WTC11 (cell line): Measurements from ENCODE around the gene TRAF2. TPM values are rescaled to one million over a fixed set of nuclear protein-coding genes. Genes with fewer than 3 reads are reported as not detected.
A peak's percentile ranks its signal among the peaks of the same experiment; 100 is the strongest.

ENCODE experiments used
- ATAC-seq: fragments of 200-7000 bp; cut with Tn5 transposase; 2 replicates; pipeline ENCODE4 v1.10.0; 2021; ENCODE audit warnings: mild to moderate bottlenecking, moderate library complexity
- CTCF ChIA-PET: fragments of 300-600 bp; sonication (Branson Sonifier 250); formaldehyde crosslinking; loops from one replicate; lab custom pipeline; 2021; ENCODE audit warnings: antibody characterized with exemption; lab: Charles Lee
- POLR2A ChIA-PET: fragments of 350-600 bp; sonication (Branson Sonifier 250); formaldehyde crosslinking; loops from one replicate; lab custom pipeline; 2021; ENCODE audit warnings: antibody characterized with exemption; lab: Charles Lee
- DNase-seq: peaks from one replicate; pipeline ENCODE4 v3.0.0; 2021; ENCODE audit warnings: low spot score
- H3K27ac Mint-ChIP-seq: 2 replicates; pipeline ENCODE4 v1.8.0; 2021; ENCODE audit warnings: mixed read lengths
- H3K27me3 Mint-ChIP-seq: 2 replicates; pipeline ENCODE4 v1.8.0; 2021; ENCODE audit warnings: low read depth, mild to moderate bottlenecking, moderate library complexity, mixed read lengths
- H3K36me3 Mint-ChIP-seq: 2 replicates; pipeline ENCODE4 v1.8.0; 2021; ENCODE audit warnings: mixed read lengths
- H3K4me1 Mint-ChIP-seq: 2 replicates; pipeline ENCODE4 v1.8.0; 2022; ENCODE audit warnings: mixed read lengths
- H3K4me3 Mint-ChIP-seq: 2 replicates; pipeline ENCODE4 v1.8.0; 2021; ENCODE audit warnings: mild to moderate bottlenecking, moderate library complexity, mixed read lengths
- H3K9me3 Mint-ChIP-seq: 2 replicates; pipeline ENCODE4 v1.8.0; 2021; ENCODE audit warnings: mixed read lengths
- CBFB ChIP-seq: sonication (generic); formaldehyde crosslinking; IDR thresholded peaks from 2 replicates; pipeline ENCODE4 v1.8.1; 2022; ENCODE audit warnings: mild to moderate bottlenecking, low read depth, missing genetic modification reagents
- FOXK1 ChIP-seq: sonication (generic); formaldehyde crosslinking; IDR thresholded peaks from 2 replicates; pipeline ENCODE4 v1.8.0; 2022; ENCODE audit warnings: mild to moderate bottlenecking, moderate library complexity, missing genetic modification reagents
- FOXP1 ChIP-seq: sonication (generic); formaldehyde crosslinking; IDR thresholded peaks from 2 replicates; pipeline ENCODE4 v1.8.0; 2022; ENCODE audit warnings: missing genetic modification reagents, mild to moderate bottlenecking, moderate library complexity, borderline replicate concordance
- GABPB1 ChIP-seq: sonication (generic); formaldehyde crosslinking; IDR thresholded peaks from 2 replicates; pipeline ENCODE4 v1.8.1; 2023; ENCODE audit warnings: mild to moderate bottlenecking, missing genetic modification reagents
- HMGA2 ChIP-seq: fragments of 250-450 bp; sonication (Bioruptor Pico); IDR thresholded peaks from 2 replicates; pipeline ENCODE4 v1.4.0; 2021; ENCODE audit warnings: mild to moderate bottlenecking, moderate library complexity
- NFATC4 ChIP-seq: fragments of 250-450 bp; sonication (Bioruptor Pico); IDR thresholded peaks from 2 replicates; pipeline ENCODE4 v1.9.0; 2021; ENCODE audit warnings: mild to moderate bottlenecking
- RELA ChIP-seq: sonication (generic); formaldehyde crosslinking; IDR thresholded peaks from 2 replicates; pipeline ENCODE4 v1.8.1; 2022; ENCODE audit warnings: missing genetic modification reagents, mild to moderate bottlenecking, borderline replicate concordance
- RORB ChIP-seq: fragments of 250-450 bp; sonication (Bioruptor Pico); IDR thresholded peaks from 2 replicates; pipeline ENCODE4 v1.9.0; 2021; ENCODE audit warnings: mild to moderate bottlenecking
- ZNF232 ChIP-seq: sonication (generic); formaldehyde crosslinking; IDR thresholded peaks from 2 replicates; pipeline ENCODE4 v1.8.0; 2022; ENCODE audit warnings: mild to moderate bottlenecking, missing genetic modification reagents
- total RNA-seq: library from RNA; stranded (reverse); gene quantifications from 3 replicates; pipeline ENCODE4 v1.2.3, GENCODE V29; 2021
- TF ChIP-seq, protein P1 (sequence below): fragments of 250-450 bp; sonication (Bioruptor Pico); IDR thresholded peaks from 2 replicates; pipeline ENCODE4 v1.9.0; 2021; ENCODE audit warnings: mild to moderate bottlenecking
- TF ChIP-seq, protein P2 (sequence below): sonication (generic); formaldehyde crosslinking; IDR thresholded peaks from 2 replicates; pipeline ENCODE4 v1.8.1; 2022; ENCODE audit warnings: low read depth, mild to moderate bottlenecking, moderate library complexity, missing genetic modification reagents, borderline replicate concordance
- TF ChIP-seq, protein P3 (sequence below): sonication (generic); formaldehyde crosslinking; IDR thresholded peaks from 2 replicates; pipeline ENCODE4 v1.8.0; 2022; ENCODE audit warnings: mild to moderate bottlenecking, missing genetic modification reagents
- TF ChIP-seq, protein P4 (sequence below): sonication (generic); formaldehyde crosslinking; IDR thresholded peaks from 2 replicates; pipeline ENCODE4 v1.8.1; 2023; ENCODE audit warnings: mild to moderate bottlenecking, moderate library complexity, missing genetic modification reagents
- TF ChIP-seq, protein P5 (sequence below): sonication (generic); formaldehyde crosslinking; IDR thresholded peaks from 2 replicates; pipeline ENCODE4 v1.8.1; 2023; ENCODE audit warnings: mild to moderate bottlenecking, missing genetic modification reagents, moderate library complexity
- TF ChIP-seq, protein P6 (sequence below): sonication (generic); formaldehyde crosslinking; IDR thresholded peaks from 2 replicates; pipeline ENCODE4 v1.8.0; 2022; ENCODE audit warnings: mild to moderate bottlenecking, missing genetic modification reagents
- TF ChIP-seq, protein P7 (sequence below): sonication (generic); formaldehyde crosslinking; IDR thresholded peaks from 2 replicates; pipeline ENCODE4 v1.8.0; 2023; ENCODE audit warnings: missing genetic modification reagents, mild to moderate bottlenecking, borderline replicate concordance
- TF ChIP-seq, protein P8 (sequence below): sonication (generic); formaldehyde crosslinking; IDR thresholded peaks from 2 replicates; pipeline ENCODE4 v1.8.1; 2023; ENCODE audit warnings: mild to moderate bottlenecking, missing genetic modification reagents

The TRAF2 gene
- total RNA-seq, 1 experiment from 2014 or later, result 55.0 TPM

DNA sequence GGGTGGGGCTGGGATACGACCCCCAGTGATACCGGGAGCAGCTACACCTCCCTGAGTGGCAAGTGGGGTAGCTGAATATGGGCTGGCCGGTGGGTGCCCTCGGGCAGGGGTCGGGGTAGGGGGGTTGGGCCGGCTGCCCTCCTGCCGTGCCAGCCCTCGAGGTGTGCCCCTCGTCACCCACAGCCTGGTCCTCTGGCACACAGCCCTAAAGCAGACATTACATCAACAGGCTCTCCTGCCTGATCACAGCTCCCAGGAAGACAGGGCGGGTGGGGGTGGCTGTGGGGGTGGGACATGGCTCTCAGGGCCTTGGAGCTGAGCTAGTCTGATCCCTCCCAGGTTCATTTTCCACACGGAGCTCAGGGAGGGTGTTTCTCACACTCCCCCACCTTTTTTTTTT lies 35.0 kb downstream of the TRAF2 start (continued):
- TF ChIP-seq, protein P1, sequence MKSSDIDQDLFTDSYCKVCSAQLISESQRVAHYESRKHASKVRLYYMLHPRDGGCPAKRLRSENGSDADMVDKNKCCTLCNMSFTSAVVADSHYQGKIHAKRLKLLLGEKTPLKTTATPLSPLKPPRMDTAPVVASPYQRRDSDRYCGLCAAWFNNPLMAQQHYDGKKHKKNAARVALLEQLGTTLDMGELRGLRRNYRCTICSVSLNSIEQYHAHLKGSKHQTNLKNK (CRISPR knock-in tag), result no peak
- TF ChIP-seq, protein P2, sequence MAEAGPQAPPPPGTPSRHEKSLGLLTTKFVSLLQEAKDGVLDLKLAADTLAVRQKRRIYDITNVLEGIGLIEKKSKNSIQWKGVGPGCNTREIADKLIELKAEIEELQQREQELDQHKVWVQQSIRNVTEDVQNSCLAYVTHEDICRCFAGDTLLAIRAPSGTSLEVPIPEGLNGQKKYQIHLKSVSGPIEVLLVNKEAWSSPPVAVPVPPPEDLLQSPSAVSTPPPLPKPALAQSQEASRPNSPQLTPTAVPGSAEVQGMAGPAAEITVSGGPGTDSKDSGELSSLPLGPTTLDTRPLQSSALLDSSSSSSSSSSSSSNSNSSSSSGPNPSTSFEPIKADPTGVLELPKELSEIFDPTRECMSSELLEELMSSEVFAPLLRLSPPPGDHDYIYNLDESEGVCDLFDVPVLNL (CRISPR knock-in tag), result no peak
- TF ChIP-seq, protein P3, sequence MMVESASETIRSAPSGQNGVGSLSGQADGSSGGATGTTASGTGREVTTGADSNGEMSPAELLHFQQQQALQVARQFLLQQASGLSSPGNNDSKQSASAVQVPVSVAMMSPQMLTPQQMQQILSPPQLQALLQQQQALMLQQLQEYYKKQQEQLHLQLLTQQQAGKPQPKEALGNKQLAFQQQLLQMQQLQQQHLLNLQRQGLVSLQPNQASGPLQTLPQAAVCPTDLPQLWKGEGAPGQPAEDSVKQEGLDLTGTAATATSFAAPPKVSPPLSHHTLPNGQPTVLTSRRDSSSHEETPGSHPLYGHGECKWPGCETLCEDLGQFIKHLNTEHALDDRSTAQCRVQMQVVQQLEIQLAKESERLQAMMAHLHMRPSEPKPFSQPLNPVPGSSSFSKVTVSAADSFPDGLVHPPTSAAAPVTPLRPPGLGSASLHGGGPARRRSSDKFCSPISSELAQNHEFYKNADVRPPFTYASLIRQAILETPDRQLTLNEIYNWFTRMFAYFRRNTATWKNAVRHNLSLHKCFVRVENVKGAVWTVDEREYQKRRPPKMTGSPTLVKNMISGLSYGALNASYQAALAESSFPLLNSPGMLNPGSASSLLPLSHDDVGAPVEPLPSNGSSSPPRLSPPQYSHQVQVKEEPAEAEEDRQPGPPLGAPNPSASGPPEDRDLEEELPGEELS, result no peak

DNA sequence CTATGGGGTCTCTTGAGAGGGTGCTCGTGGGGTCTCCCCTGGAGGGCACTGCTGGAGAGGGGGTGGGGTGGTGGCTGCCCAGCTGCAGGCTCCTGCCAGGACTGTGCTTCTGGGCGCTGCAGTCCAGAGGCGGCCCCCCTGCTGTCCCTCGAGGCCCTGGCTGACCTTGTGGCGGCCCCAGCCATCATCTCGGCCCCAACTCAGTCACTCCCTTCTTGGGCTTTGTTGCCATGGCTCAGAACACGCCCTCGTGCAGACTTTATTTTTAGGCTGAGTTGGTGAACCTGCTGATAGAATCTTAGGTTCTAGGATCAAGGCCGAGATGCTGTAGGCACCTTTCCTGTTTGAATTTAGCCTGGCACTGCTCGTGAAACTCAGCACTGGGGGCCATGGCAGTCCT lies 35.4 kb downstream of the TRAF2 start:
- POLR2A ChIA-PET, result no interaction called here
- Mint-ChIP-seq H3K9me3 (no peaks in the 10 kb centered on the region), H3K27me3 (no peaks in the 10 kb centered on the region), H3K4me1 (no peaks in the 10 kb centered on the region), H3K4me3 (no peak overlapping the region), H3K36me3 (peaks cover 48% of the 10 kb centered on the region), H3K27ac (0 out of 2 replicates have a peak overlapping the region, but pooled peaks have one; percentile 23)
- TF ChIP-seq, protein P4, sequence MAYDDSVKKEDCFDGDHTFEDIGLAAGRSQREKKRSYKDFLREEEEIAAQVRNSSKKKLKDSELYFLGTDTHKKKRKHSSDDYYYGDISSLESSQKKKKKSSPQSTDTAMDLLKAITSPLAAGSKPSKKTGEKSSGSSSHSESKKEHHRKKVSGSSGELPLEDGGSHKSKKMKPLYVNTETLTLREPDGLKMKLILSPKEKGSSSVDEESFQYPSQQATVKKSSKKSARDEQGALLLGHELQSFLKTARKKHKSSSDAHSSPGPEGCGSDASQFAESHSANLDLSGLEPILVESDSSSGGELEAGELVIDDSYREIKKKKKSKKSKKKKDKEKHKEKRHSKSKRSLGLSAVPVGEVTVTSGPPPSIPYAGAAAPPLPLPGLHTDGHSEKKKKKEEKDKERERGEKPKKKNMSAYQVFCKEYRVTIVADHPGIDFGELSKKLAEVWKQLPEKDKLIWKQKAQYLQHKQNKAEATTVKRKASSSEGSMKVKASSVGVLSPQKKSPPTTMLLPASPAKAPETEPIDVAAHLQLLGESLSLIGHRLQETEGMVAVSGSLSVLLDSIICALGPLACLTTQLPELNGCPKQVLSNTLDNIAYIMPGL (CRISPR knock-in tag), result no peak
- TF ChIP-seq FOXP1 (CRISPR knock-in tag) (no peak), RORB (CRISPR knock-in tag) (no peak), ZNF232 (CRISPR knock-in tag) (no peak), FOXK1 (no peak), GABPB1 (CRISPR knock-in tag) (no peak), HMGA2 (no peak), NFATC4 (CRISPR knock-in tag) (no peak), RELA (no peak), CBFB (CRISPR knock-in tag) (no peak)
- TF ChIP-seq, protein P5, sequence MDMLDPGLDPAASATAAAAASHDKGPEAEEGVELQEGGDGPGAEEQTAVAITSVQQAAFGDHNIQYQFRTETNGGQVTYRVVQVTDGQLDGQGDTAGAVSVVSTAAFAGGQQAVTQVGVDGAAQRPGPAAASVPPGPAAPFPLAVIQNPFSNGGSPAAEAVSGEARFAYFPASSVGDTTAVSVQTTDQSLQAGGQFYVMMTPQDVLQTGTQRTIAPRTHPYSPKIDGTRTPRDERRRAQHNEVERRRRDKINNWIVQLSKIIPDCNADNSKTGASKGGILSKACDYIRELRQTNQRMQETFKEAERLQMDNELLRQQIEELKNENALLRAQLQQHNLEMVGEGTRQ (CRISPR knock-in tag), result no peak
- TF ChIP-seq, protein P6, sequence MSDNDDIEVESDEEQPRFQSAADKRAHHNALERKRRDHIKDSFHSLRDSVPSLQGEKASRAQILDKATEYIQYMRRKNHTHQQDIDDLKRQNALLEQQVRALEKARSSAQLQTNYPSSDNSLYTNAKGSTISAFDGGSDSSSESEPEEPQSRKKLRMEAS (CRISPR knock-in tag), result no peak
- TF ChIP-seq, protein P2 (CRISPR knock-in tag), result no peak
- TF ChIP-seq, protein P7, sequence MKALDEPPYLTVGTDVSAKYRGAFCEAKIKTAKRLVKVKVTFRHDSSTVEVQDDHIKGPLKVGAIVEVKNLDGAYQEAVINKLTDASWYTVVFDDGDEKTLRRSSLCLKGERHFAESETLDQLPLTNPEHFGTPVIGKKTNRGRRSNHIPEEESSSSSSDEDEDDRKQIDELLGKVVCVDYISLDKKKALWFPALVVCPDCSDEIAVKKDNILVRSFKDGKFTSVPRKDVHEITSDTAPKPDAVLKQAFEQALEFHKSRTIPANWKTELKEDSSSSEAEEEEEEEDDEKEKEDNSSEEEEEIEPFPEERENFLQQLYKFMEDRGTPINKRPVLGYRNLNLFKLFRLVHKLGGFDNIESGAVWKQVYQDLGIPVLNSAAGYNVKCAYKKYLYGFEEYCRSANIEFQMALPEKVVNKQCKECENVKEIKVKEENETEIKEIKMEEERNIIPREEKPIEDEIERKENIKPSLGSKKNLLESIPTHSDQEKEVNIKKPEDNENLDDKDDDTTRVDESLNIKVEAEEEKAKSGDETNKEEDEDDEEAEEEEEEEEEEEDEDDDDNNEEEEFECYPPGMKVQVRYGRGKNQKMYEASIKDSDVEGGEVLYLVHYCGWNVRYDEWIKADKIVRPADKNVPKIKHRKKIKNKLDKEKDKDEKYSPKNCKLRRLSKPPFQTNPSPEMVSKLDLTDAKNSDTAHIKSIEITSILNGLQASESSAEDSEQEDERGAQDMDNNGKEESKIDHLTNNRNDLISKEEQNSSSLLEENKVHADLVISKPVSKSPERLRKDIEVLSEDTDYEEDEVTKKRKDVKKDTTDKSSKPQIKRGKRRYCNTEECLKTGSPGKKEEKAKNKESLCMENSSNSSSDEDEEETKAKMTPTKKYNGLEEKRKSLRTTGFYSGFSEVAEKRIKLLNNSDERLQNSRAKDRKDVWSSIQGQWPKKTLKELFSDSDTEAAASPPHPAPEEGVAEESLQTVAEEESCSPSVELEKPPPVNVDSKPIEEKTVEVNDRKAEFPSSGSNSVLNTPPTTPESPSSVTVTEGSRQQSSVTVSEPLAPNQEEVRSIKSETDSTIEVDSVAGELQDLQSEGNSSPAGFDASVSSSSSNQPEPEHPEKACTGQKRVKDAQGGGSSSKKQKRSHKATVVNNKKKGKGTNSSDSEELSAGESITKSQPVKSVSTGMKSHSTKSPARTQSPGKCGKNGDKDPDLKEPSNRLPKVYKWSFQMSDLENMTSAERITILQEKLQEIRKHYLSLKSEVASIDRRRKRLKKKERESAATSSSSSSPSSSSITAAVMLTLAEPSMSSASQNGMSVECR (CRISPR knock-in tag), result no peak
- TF ChIP-seq, protein P8, sequence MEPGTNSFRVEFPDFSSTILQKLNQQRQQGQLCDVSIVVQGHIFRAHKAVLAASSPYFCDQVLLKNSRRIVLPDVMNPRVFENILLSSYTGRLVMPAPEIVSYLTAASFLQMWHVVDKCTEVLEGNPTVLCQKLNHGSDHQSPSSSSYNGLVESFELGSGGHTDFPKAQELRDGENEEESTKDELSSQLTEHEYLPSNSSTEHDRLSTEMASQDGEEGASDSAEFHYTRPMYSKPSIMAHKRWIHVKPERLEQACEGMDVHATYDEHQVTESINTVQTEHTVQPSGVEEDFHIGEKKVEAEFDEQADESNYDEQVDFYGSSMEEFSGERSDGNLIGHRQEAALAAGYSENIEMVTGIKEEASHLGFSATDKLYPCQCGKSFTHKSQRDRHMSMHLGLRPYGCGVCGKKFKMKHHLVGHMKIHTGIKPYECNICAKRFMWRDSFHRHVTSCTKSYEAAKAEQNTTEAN (CRISPR knock-in tag), result no peak
- ATAC-seq, result no peak
- CTCF ChIA-PET, result no interaction called here
- DNase-seq, result no peak
